Left lung (tissue), 10 donors: Measurements from ENCODE around the gene LOXL3. TPM values are rescaled to one million over a fixed set of nuclear protein-coding genes. Genes with fewer than 3 reads are reported as not detected.

Experiments used
- ATAC-seq: fragments of 200-7000 bp; cut with Tn5 transposase; one replicate; pipeline ENCODE4 v1.9.1; 2020; ENCODE audit warnings: moderate library complexity
- DNase-seq, 4 donors: peaks; one replicate each; pipeline ENCODE4 v3.0.0-alpha.2; 2013 to 2020
- H3K27ac ChIP-seq, 2 donors: fragments of 200-600 bp; sonication (generic) in 1 of 2; one replicate each; pipeline versions ENCODE4 v1.5.0 to v1.8.0; 2020 to 2021
- H3K27me3 ChIP-seq, 2 donors: fragments of 200-600 bp; sonication (generic) in 1 of 2; one replicate each; pipeline versions ENCODE4 v1.5.0 to v1.8.0; 2020 to 2021
- H3K36me3 ChIP-seq, 2 donors: fragments of 200-600 bp; sonication (generic) in 1 of 2; one replicate each; pipeline versions ENCODE4 v1.5.0 to v1.8.0; 2020 to 2021
- H3K4me1 ChIP-seq, 2 donors: fragments of 200-600 bp; one replicate each; pipeline ENCODE4 v1.8.0; 2021
- H3K4me3 ChIP-seq, 2 donors: fragments of 200-600 bp; sonication (generic) in 1 of 2; one replicate each; pipeline versions ENCODE4 v1.5.0 to v1.8.0; 2020 to 2021; ENCODE audit warnings: mild to moderate bottlenecking in 1 of 2
- H3K9me3 ChIP-seq, 2 donors: fragments of 200-600 bp; sonication (generic) in 1 of 2; one replicate each; pipeline versions ENCODE4 v1.5.0 to v1.8.0; 2020 to 2021
- CTCF ChIP-seq, 2 donors: fragments of 200-600 bp; sonication (generic) in 1 of 2; IDR thresholded peaks; one replicate each; pipeline versions ENCODE4 v1.5.0 to v1.8.0; 2021; ENCODE audit warnings: antibody characterized with exemption in 2 of 2
- intact Hi-C, 2 donors: fragments of 100-400 bp; cut with DNase I; formaldehyde crosslinking; loops; one replicate each; pipeline versions ENCODE4 v1.11.2 to v1.14.2; 2022
- polyA plus RNA-seq, 6 donors: library from polyadenylated mRNA; unstranded; fragments of 120-200 nt; gene quantifications; one replicate each; pipeline ENCODE4 v1.2.1, GENCODE V29; 2013; ENCODE audit not compliant: insufficient read length in 6 of 6
- total RNA-seq, 2 donors: library from RNA; stranded (reverse); fragmentation: NEBNext Ultra II Directional; extraction: Animal tissue kit (Norgen Biotek cat#: 25700); gene quantifications; one replicate each; pipeline ENCODE4 v1.2.1, GENCODE V29; 2021
- donor health status: DM: no; HTN: yes; CAD: no.
- donor health status: DM: no; HTN: no; CAD: no.

Gene LOXL3
- total and polyA plus RNA-seq, 8 donors = 8.4 to 12.2 (median 10.0) TPM

DNA sequence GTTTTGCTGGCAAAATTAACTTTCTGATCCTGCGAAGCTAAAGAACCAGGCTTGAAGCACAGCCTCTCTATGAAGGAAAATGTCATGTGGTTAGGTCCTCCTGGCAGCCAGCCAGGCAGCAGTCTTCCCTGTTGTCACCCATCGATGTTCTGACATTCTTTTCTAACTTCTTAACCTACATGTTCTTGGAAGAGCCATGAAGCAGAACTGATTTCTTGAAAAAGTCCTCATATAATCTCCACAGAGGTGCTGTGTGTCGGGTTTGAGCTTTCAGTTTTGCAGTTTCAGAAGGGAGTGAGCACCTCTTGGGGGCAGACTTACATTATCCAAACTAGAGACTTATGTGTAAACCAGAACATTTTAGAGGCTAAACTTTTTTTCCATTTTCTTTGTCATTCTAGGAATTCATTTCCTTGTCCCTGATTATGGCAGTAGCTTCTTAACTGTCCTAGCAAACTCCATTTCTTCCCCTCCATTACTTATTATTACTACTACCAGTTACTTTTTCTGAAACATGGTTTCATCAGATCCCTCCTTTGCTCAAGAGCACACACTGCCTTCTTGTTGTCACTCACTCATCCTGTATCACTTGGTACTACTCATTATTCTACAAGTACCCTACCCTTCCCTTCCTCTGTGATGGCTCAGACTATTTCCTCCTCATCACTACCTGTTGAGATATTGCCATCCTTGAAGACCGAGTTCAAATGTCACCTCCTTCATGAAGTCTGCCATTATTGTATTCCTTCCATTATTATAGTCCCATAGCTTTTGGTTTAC lies 31.9 kb upstream of the LOXL3 start:
- DNase-seq (peak in 2 of 4 donors; percentile 10 to 72), ATAC-seq (no peak)
- H3K4me3 ChIP-seq = no peak overlapping the region
- no peak for TF ChIP-seq CTCF (IDR thresholded peaks at IDR 0.05)
- intact Hi-C loops = loop anchor here in 1 of 2 donors (5.0 kb wide), 1 partner anchor 103 kb away; the partner anchor contains the start of genes CCDC142 and TTC31
- H3K4me1 ChIP-seq = peaks cover 0 to 26% of the 10 kb centered on the region in 2 donors
- no peaks in the 10 kb centered on the region for H3K9me3 ChIP-seq
- no peaks in the 10 kb centered on the region for H3K36me3 ChIP-seq
- H3K27ac ChIP-seq = peak overlapping the region in 1 of 2 donors; percentile 63
- H3K27me3 ChIP-seq = peaks cover 2 to 3% of the 10 kb centered on the region in 2 donors

GRCh38 chr2:74584088-74584645 lies 30.4 kb upstream of the LOXL3 start:
- Histone ChIP-seq H3K4me3 (no peak overlapping the region), H3K36me3 (no peaks in the 10 kb centered on the region), H3K4me1 (peaks cover 0 to 26% of the 10 kb centered on the region in 2 donors), H3K27me3 (no peaks in the 10 kb centered on the region), H3K27ac (no peak overlapping the region), H3K9me3 (no peaks in the 10 kb centered on the region)
- intact Hi-C loops = no loop called here
- TF ChIP-seq CTCF (IDR thresholded peaks at IDR 0.05) = no peak
- ATAC-seq (no peak), DNase-seq (no peak)

DNA sequence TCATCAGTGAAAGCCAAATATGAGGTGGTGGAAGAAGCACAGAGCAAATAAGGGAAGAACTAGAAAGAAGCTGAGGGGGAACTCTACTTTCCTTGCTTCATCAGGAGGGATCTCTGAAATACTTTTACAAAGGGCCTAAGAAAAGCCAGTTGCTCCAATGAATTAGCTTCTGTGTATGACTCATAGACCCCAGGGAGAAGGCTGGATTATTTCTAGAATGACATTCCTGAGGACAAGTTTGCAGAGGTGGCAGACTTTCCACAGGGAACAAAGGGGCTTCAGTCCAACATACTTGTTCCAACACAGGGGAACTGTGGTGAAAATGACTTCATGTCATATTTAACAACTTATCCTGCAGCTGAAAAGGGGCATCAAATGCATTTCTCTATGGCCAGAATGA lies 29.8 kb upstream of the LOXL3 start:
- no peaks in the 10 kb centered on the region for H3K9me3 ChIP-seq
- H3K4me3 ChIP-seq = no peak overlapping the region
- no peaks in the 10 kb centered on the region for H3K36me3 ChIP-seq
- intact Hi-C loops = no loop called here
- no peak overlapping the region for H3K27ac ChIP-seq
- ATAC-seq = no peak
- no peak for DNase-seq
- H3K27me3 ChIP-seq = no peaks in the 10 kb centered on the region
- TF ChIP-seq CTCF (IDR thresholded peaks at IDR 0.05) = no peak
- peaks cover 0 to 28% of the 10 kb centered on the region in 2 donors for H3K4me1 ChIP-seq

DNA sequence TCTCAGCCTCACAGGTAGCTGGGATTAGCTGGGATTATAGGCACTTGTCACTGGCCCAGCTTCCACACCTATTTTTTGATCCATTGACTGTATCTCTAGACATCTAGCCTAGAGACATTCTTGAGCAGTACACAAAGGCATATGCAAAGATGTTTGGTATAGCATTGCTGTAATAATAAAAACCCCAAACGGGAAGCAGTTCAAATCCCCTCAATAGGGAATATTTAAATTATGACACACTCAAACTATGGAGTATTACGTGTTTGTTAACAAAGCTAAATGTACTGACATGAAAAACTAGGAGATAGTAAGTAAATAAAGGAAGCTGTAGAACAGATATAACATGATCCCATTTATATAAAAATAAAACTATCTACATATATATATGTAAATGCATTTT lies 28.4 kb upstream of the LOXL3 start:
- ATAC-seq = no peak
- no peak overlapping the region for H3K4me3 ChIP-seq
- peaks cover 4 to 38% of the 10 kb centered on the region in 2 donors for H3K4me1 ChIP-seq
- no peaks in the 10 kb centered on the region for H3K9me3 ChIP-seq
- no peak for DNase-seq
- intact Hi-C loops = no loop called here
- no peaks in the 10 kb centered on the region for H3K36me3 ChIP-seq
- H3K27me3 ChIP-seq = no peaks in the 10 kb centered on the region
- no peak for TF ChIP-seq CTCF (IDR thresholded peaks at IDR 0.05)
- no peak overlapping the region for H3K27ac ChIP-seq

DNA sequence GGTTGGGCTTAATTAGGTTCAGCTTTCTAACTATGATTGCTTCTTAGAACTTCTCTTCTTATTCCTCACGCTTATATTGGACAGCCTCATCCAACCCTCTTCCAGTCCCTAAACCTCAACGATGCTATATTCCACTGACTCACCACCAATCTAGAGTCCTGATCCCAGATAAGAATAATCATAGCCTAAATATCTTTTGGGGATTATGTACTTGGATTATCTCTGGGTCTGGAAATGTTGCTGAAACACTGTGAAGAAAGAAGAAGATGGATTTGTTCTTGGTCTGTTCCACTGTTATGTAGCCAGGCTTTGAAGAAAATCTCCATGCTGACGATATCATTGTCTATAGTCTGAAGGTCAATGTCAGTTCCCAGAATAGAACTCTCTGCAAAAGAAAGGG lies 27.7 kb upstream of the LOXL3 start:
- ATAC-seq = no peak
- intact Hi-C loops = no loop called here
- Histone ChIP-seq H3K4me3 (no peak overlapping the region), H3K9me3 (no peaks in the 10 kb centered on the region), H3K27me3 (no peaks in the 10 kb centered on the region), H3K36me3 (no peaks in the 10 kb centered on the region), H3K4me1 (peaks cover 6 to 43% of the 10 kb centered on the region in 2 donors), H3K27ac (no peak overlapping the region)
- no peak for TF ChIP-seq CTCF (IDR thresholded peaks at IDR 0.05)
- no peak for DNase-seq
